ENCODE results near the gene NACC1.

GRCh38 chr19:13077240-13077639 lies 40.8 kb upstream of the NACC1 start:
- TF ChIP-seq EZH2phosphoT487 (IDR thresholded peaks at IDR 0.05) (no peak), CTCF (IDR thresholded peaks at IDR 0.05) (no peak)

All from neural progenitor cell (in vitro differentiated cells).